Measurements from ENCODE around the gene TGFA. TPM values are rescaled to one million over a fixed set of nuclear protein-coding genes. Genes with fewer than 3 reads are reported as not detected.

TGFA gene
- total RNA-seq, 1 donor from 2014 or later: 21.8 TPM

- DNase-seq: no peak
Observed at GRCh38 chr2:70417011-70417410, 136.6 kb downstream of the TGFA start.

- no peak for DNase-seq
Observed at GRCh38 chr2:70412294-70413070, 141.1 kb downstream of the TGFA start.

- DNase-seq: no peak
Observed at GRCh38 chr2:70411483-70412125, 142.0 kb downstream of the TGFA start.

- DNase-seq: no peak
Observed at GRCh38 chr2:70403267-70404053, 150.2 kb downstream of the TGFA start.

GRCh38 chr2:70400539-70400938 is 153.1 kb downstream of the TGFA start:
- DNase-seq: no peak

GRCh38 chr2:70399046-70399445 is 154.6 kb downstream of the TGFA start:
- no peak for DNase-seq

Other genes starting within 250 kb of the TGFA start
- gene ADD2, start 214.4 kb upstream of the TGFA start, total RNA-seq: 8.5 TPM
- gene FIGLA, start 236.8 kb upstream of the TGFA start, total RNA-seq: not detected

Measured in skin of body (tissue), 2 donors.